Body of pancreas (tissue), 4 donors: ENCODE measurements around the gene TAGAP.

Source experiments
- POLR2A ChIP-seq, 3 donors: fragments of 450-650 bp; IDR thresholded peaks; one replicate each; pipeline ENCODE4 v1.6.1; 2016; ENCODE audit warnings: antibody characterized with exemption in 3 of 3, mild to moderate bottlenecking in 2 of 3
- TF ChIP-seq, protein P1 (sequence below), 7 experiments: fragments of 450-650 bp in 4 of 7; fragments of 200-600 bp in 3 of 7; sonication (generic) in 3 of 7; IDR thresholded peaks; one replicate each; pipeline ENCODE4 v1.5.1; 2016 to 2019; ENCODE audit warnings: antibody characterized with exemption in 7 of 7

DNA sequence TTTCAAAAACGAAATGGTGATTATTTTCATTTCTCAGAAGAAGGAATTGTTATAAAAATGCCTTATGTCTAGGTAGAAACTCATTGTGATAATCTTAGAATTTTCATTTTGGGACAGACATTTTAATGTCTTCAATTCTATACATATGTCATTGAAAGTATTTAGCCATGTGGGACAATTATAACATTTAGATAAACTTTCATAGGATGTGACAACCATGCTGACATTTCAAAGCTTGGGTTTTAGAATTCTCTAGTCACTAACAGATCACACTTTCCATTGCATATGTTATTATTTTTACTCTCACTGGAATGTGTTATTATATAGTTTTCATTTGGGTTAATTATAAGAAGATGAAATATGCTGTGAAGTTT, 4.9 kb downstream of the TAGAP start:
- TF ChIP-seq, protein P1, sequence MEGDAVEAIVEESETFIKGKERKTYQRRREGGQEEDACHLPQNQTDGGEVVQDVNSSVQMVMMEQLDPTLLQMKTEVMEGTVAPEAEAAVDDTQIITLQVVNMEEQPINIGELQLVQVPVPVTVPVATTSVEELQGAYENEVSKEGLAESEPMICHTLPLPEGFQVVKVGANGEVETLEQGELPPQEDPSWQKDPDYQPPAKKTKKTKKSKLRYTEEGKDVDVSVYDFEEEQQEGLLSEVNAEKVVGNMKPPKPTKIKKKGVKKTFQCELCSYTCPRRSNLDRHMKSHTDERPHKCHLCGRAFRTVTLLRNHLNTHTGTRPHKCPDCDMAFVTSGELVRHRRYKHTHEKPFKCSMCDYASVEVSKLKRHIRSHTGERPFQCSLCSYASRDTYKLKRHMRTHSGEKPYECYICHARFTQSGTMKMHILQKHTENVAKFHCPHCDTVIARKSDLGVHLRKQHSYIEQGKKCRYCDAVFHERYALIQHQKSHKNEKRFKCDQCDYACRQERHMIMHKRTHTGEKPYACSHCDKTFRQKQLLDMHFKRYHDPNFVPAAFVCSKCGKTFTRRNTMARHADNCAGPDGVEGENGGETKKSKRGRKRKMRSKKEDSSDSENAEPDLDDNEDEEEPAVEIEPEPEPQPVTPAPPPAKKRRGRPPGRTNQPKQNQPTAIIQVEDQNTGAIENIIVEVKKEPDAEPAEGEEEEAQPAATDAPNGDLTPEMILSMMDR (IDR thresholded peaks at IDR 0.05) = no peak
- TF ChIP-seq POLR2A (IDR thresholded peaks at IDR 0.05) = no peak
